HepG2 (cell line): ENCODE data around the gene BCAN. TPM values are rescaled to one million over a fixed set of nuclear protein-coding genes. Genes with fewer than 3 reads are reported as not detected.

Source experiments
- FOXM1 ChIP-seq: sonication (generic); formaldehyde crosslinking; IDR thresholded peaks from 2 replicates; pipeline ENCODE4 v1.5.0; 2020; ENCODE audit warnings: missing genetic modification reagents
- JUN ChIP-seq: sonication (generic); formaldehyde crosslinking; IDR thresholded peaks from 2 replicates; pipeline ENCODE4 v1.4.0; 2020; ENCODE audit warnings: mild to moderate bottlenecking, missing genetic modification reagents
- MIER2 ChIP-seq: IDR thresholded peaks from 2 replicates; pipeline ENCODE4 v1.6.1; 2016; ENCODE audit warnings: missing biosample characterization, missing genetic modification reagents
- MIXL1 ChIP-seq: IDR thresholded peaks from 2 replicates; pipeline ENCODE4 v1.6.1; 2016
- PLRG1 ChIP-seq: fragments of 450-650 bp; conservative IDR thresholded peaks from 2 replicates; pipeline ENCODE4 v1.6.1; 2016
- RAD51 ChIP-seq: fragments of 450-650 bp; IDR thresholded peaks from 2 replicates; pipeline ENCODE4 v1.6.1; 2016; ENCODE audit warnings: borderline replicate concordance
- SP1 ChIP-seq, 2 experiments: fragments of 450-650 bp in 1 of 2; sonication (generic) in 1 of 2; formaldehyde crosslinking in 1 of 2; IDR thresholded peaks; 2 replicates each; pipeline versions ENCODE4 v1.4.0 to v1.6.1; 2016 to 2020; ENCODE audit warnings: missing genetic modification reagents in 1 of 2
- SP5 ChIP-seq: IDR thresholded peaks from 2 replicates; pipeline ENCODE4 v1.6.1; 2016; ENCODE audit warnings: low read depth, borderline replicate concordance
- STAG1 ChIP-seq: sonication (generic); formaldehyde crosslinking; IDR thresholded peaks from 2 replicates; pipeline ENCODE4 v1.4.0; 2020; ENCODE audit warnings: missing genetic modification reagents
- TAF1 ChIP-seq: sonication (generic); formaldehyde crosslinking; IDR thresholded peaks from 2 replicates; pipeline ENCODE4 v1.4.0; 2020; ENCODE audit warnings: missing genetic modification reagents
- UBTF ChIP-seq: sonication (generic); formaldehyde crosslinking; IDR thresholded peaks from 2 replicates; pipeline ENCODE4 v1.4.0; 2020; ENCODE audit warnings: mild to moderate bottlenecking, missing genetic modification reagents
- XRCC5 ChIP-seq: fragments of 200-400 bp; formaldehyde crosslinking; optimal IDR thresholded peaks from 2 replicates; pipeline ENCODE3; 2017; ENCODE audit warnings: mild to moderate bottlenecking, low read length
- ZNF124 ChIP-seq: sonication (generic); formaldehyde crosslinking; IDR thresholded peaks from 2 replicates; pipeline ENCODE4 v1.4.0; 2020; ENCODE audit warnings: missing genetic modification reagents
- ZNF496 ChIP-seq: sonication (generic); formaldehyde crosslinking; IDR thresholded peaks from 2 replicates; pipeline ENCODE4 v1.8.1; 2023; ENCODE audit warnings: mild to moderate bottlenecking, moderate library complexity, missing genetic modification reagents; ENCODE audit not compliant: insufficient replicate concordance
- ZNF674 ChIP-seq: sonication (generic); formaldehyde crosslinking; IDR thresholded peaks from 2 replicates; pipeline ENCODE4 v1.5.0; 2020; ENCODE audit warnings: low read depth, mild to moderate bottlenecking, missing genetic modification reagents
- ZNF776 ChIP-seq: sonication (generic); formaldehyde crosslinking; IDR thresholded peaks from 2 replicates; pipeline ENCODE4 v1.4.0; 2020; ENCODE audit warnings: mild to moderate bottlenecking, missing genetic modification reagents
- polyA plus RNA-seq, 8 experiments: library from polyadenylated mRNA; depleted of rRNA in 3 of 8; stranded (reverse) in 7 of 8; unstranded in 1 of 8; fragments of >200 nt; fragmentation: Illumina TruSeq in 4 of 8; extraction: Trizol in 4 of 8; gene quantifications; 2 replicates each; pipeline versions ENCODE4 v1.2.1 to v1.2.3, GENCODE V29; 2011 to 2016; ENCODE audit warnings: low read depth in 4 of 8, missing spikeins in 1 of 8, mixed read lengths in 1 of 8; ENCODE audit not compliant: insufficient read depth in 1 of 8
- total RNA-seq, 5 experiments: library from RNA; depleted of rRNA; stranded (reverse); fragments of >200 nt; fragmentation: Illumina TruSeq; extraction: Trizol; gene quantifications; 2 replicates each; pipeline ENCODE4 v1.2.3, GENCODE V29; 2016; ENCODE audit warnings: low read depth in 1 of 5
- TF ChIP-seq, protein P1 (sequence below): sonication (generic); formaldehyde crosslinking; IDR thresholded peaks from 2 replicates; pipeline ENCODE4 v1.5.0; 2020; ENCODE audit warnings: mild to moderate bottlenecking, missing genetic modification reagents, moderate library complexity
- TF ChIP-seq, protein P2 (sequence below): sonication (generic); formaldehyde crosslinking; IDR thresholded peaks from 2 replicates; pipeline ENCODE4 v1.4.0; 2020; ENCODE audit warnings: missing genetic modification reagents
- TF ChIP-seq, protein P3 (sequence below): sonication (generic); formaldehyde crosslinking; IDR thresholded peaks from 2 replicates; pipeline ENCODE4 v1.4.0; 2020; ENCODE audit warnings: mild to moderate bottlenecking, missing genetic modification reagents
- TF ChIP-seq, protein P4 (sequence below): sonication (generic); formaldehyde crosslinking; IDR thresholded peaks from 2 replicates; pipeline ENCODE4 v1.4.0; 2020; ENCODE audit warnings: missing genetic modification reagents
- TF ChIP-seq, protein P5 (sequence below): sonication (generic); formaldehyde crosslinking; IDR thresholded peaks from 2 replicates; pipeline ENCODE4 v1.4.0; 2020; ENCODE audit warnings: missing genetic modification reagents, borderline replicate concordance

The BCAN gene
- total and polyA plus RNA-seq, 2 of the 13 experiments (the other 11 are each of a cell fraction or from before 2014, with no cell fraction given): not detected

GRCh38 chr1:156627313-156627880, 14.5 kb upstream of the BCAN start (continued):
- TF ChIP-seq ZNF496 (CRISPR knock-in tag) (no peak), FOXM1 (CRISPR knock-in tag) (no peak), XRCC5 (peak; percentile 72), MIXL1 (CRISPR knock-in tag) (no peak), STAG1 (CRISPR knock-in tag) (peak; percentile 56), TAF1 (no peak), ZNF776 (no peak), JUN (no peak), SP1 (IDR thresholded peaks at IDR 0.05) (no peak), SP1 (CRISPR knock-in tag; IDR thresholded peaks at IDR 0.05) (no peak), RAD51 (no peak), ZNF674 (CRISPR knock-in tag) (no peak), PLRG1 (no peak), ZNF124 (CRISPR knock-in tag) (no peak), SP5 (CRISPR knock-in tag) (no peak), MIER2 (peak; percentile 58; the same call in 1 of the 2 replicates), UBTF (CRISPR knock-in tag) (no peak)
- TF ChIP-seq, protein P1, sequence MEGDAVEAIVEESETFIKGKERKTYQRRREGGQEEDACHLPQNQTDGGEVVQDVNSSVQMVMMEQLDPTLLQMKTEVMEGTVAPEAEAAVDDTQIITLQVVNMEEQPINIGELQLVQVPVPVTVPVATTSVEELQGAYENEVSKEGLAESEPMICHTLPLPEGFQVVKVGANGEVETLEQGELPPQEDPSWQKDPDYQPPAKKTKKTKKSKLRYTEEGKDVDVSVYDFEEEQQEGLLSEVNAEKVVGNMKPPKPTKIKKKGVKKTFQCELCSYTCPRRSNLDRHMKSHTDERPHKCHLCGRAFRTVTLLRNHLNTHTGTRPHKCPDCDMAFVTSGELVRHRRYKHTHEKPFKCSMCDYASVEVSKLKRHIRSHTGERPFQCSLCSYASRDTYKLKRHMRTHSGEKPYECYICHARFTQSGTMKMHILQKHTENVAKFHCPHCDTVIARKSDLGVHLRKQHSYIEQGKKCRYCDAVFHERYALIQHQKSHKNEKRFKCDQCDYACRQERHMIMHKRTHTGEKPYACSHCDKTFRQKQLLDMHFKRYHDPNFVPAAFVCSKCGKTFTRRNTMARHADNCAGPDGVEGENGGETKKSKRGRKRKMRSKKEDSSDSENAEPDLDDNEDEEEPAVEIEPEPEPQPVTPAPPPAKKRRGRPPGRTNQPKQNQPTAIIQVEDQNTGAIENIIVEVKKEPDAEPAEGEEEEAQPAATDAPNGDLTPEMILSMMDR (CRISPR knock-in tag): peak; percentile 74
- TF ChIP-seq, protein P2, sequence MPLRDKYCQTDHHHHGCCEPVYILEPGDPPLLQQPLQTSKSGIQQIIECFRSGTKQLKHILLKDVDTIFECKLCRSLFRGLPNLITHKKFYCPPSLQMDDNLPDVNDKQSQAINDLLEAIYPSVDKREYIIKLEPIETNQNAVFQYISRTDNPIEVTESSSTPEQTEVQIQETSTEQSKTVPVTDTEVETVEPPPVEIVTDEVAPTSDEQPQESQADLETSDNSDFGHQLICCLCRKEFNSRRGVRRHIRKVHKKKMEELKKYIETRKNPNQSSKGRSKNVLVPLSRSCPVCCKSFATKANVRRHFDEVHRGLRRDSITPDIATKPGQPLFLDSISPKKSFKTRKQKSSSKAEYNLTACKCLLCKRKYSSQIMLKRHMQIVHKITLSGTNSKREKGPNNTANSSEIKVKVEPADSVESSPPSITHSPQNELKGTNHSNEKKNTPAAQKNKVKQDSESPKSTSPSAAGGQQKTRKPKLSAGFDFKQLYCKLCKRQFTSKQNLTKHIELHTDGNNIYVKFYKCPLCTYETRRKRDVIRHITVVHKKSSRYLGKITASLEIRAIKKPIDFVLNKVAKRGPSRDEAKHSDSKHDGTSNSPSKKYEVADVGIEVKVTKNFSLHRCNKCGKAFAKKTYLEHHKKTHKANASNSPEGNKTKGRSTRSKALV: no peak
- TF ChIP-seq, protein P3, sequence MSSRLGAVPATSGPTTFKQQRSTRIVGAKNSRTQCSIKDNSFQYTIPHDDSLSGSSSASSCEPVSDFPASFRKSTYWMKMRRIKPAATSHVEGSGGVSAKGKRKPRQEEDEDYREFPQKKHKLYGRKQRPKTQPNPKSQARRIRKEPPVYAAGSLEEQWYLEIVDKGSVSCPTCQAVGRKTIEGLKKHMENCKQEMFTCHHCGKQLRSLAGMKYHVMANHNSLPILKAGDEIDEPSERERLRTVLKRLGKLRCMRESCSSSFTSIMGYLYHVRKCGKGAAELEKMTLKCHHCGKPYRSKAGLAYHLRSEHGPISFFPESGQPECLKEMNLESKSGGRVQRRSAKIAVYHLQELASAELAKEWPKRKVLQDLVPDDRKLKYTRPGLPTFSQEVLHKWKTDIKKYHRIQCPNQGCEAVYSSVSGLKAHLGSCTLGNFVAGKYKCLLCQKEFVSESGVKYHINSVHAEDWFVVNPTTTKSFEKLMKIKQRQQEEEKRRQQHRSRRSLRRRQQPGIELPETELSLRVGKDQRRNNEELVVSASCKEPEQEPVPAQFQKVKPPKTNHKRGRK (CRISPR knock-in tag): no peak
- TF ChIP-seq, protein P4, sequence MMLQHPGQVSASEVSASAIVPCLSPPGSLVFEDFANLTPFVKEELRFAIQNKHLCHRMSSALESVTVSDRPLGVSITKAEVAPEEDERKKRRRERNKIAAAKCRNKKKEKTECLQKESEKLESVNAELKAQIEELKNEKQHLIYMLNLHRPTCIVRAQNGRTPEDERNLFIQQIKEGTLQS (CRISPR knock-in tag): no peak
- TF ChIP-seq, protein P5, sequence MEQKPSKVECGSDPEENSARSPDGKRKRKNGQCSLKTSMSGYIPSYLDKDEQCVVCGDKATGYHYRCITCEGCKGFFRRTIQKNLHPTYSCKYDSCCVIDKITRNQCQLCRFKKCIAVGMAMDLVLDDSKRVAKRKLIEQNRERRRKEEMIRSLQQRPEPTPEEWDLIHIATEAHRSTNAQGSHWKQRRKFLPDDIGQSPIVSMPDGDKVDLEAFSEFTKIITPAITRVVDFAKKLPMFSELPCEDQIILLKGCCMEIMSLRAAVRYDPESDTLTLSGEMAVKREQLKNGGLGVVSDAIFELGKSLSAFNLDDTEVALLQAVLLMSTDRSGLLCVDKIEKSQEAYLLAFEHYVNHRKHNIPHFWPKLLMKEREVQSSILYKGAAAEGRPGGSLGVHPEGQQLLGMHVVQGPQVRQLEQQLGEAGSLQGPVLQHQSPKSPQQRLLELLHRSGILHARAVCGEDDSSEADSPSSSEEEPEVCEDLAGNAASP (CRISPR knock-in tag): no peak
